ENCODE results near the gene UACA.

The UACA gene

DNA sequence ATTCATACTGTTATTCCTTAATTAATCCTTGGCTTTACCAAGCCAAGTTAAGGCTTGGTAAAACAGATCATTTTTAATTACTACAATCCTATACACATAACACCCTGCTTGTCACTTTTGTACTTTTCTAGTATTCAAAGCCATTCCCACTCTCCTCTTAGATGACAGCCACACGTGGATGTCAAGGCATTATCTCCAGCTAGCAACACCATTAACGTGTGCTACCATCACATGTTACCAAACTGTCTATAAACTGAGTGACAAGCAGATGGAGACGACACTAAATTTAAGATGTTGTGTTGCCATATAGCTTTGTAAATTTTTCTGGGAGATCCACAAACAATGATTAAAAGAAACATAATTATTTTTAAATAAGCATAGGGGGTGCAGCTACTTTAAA, 103.7 kb downstream of the UACA start:
- DNase-seq, result no peak

DNA sequence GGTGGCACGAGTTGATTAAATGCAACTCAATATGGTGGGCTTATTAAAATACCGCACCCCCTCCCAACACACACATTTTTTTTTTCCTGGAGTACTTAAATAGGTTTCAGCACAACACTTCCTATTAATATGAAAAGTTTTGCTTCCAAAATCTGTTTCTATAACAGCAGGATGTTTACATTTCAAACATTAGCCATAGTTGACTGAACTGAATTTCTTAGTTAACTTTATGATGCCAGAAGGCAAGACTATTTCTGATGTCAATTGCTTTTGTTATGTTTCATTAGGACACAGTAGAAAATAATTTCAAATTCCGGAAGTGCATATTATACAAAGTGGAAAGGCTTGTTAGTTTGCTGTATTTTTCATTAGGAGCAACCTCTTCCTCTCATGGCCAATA, 104.7 kb downstream of the UACA start:
- no peak for DNase-seq

DNA sequence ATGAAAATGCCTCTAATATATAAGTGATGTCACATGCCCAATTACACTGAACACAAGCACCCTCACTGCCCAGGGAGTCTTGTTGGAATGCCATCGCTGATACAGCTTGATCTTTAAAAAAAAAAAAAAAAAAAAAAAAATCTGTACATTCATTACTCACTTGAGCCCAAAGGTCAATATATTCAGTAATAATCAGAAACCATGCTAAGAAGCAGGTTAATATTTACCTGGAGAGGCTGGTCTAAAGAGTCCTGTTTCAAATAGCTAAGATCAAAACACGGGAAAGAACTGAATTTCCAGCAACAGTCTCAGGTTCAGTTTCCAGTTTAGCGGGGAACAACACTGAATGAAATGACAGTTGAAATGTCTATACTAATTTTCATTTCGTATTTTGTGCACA, 109.9 kb downstream of the UACA start:
- DNase-seq, result no peak

DNA sequence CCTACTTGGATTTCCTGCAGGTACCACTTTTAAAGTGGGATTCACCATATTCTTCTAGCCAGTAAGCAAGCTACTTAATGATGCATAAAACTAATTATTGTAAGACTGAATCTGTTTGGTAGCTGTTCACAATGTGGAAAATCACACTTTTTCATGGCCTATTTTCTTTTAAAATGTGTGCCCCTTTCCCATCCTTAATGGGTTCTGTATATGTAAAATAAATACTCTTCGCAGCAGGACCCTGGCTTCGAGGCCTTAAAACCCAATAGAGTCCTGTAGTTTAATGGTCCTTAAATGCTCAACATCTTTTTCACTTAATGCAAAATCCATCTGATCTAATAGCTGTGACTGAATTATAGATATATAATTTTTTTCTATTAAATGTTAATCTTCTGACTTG, 111.0 kb downstream of the UACA start:
- DNase-seq, result no peak

DNA sequence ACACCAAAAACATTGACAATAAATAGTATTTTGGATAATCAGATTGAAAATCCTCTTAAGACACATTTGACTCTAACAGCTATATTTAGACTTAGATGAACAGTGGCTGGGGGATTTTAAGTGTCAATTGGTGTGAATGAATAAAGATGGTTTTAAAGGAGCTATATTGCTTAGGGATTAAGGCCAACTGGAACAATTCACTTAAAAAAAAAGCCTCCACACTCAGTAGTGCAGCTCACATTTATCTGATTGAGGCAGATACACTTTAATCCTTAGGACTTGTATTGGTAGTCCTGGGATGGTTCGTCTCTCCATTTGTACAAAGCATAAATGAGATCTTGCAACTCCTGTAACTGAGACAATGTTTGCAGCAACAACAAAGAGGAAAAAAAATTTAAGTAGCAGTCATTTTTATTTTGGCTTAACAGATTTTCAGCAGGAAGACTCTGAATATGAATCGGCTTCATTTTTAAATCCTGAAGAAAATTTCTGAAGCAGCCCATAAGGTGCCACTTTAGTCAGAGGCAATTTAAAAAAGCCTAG, 112.0 kb downstream of the UACA start:
- no peak for DNase-seq

DNA sequence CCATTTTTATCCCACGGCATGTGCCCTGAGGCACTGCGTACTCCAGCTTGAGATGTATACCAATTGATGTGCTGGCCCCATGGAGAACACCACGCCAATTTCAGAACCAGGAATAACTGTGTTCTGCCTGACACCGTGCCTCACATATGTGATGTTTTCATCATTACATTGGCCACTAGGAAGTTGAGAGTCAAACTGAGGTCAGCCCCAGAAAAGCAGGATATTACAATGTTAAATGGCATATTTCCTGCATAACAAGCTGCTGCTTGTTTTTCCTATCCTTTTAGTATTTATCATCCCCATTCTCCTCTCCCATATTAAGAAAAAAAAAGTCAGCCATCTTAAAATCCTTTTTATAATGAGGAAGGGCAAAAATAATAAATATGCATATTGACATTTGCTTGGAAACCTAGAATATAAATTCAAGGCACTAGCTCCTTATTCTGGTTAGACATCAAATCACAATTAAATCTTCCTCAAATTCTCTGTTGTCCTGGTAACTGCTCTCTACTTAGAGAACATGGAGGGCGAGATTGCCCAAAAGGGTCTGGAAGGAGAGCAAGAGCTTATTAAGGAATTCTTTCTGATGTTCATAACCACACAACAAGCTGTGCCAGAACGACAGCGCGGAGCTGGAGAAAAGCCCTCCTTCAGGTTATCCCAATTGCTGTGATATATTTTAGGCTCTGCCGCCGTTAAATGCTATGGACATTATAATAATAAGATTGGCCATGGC, 112.6 kb downstream of the UACA start:
- DNase-seq, result no peak

DNA sequence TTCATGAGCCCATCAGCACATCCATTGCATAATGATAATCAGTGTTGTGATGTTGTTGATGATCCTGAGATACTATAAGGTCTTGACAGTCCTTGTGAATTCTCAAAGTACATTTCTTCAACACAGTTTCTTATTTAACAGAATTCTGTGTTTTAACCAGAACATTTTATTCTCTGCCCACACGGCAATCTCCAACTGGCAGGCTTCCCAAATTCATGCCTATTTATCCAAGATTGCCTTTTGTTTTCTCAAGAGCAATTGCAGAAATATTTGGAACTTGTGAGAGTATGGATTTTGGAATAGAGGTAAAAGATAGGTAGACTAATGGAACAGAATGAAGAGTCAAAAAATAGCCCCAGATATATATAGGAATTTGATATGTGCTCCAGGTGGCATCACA, 116.0 kb downstream of the UACA start:
- DNase-seq, result no peak

- DNase-seq, result no peak
Measured at GRCh38 chr15:70646169-70646568, 117.2 kb downstream of the UACA start.

- DNase-seq, result no peak
Measured at GRCh38 chr15:70643783-70644125, 119.6 kb downstream of the UACA start.

- no peak for DNase-seq
Measured at GRCh38 chr15:70643106-70643782, 120.1 kb downstream of the UACA start.

- no peak for DNase-seq
Measured at GRCh38 chr15:70636540-70637165, 126.7 kb downstream of the UACA start.

DNA sequence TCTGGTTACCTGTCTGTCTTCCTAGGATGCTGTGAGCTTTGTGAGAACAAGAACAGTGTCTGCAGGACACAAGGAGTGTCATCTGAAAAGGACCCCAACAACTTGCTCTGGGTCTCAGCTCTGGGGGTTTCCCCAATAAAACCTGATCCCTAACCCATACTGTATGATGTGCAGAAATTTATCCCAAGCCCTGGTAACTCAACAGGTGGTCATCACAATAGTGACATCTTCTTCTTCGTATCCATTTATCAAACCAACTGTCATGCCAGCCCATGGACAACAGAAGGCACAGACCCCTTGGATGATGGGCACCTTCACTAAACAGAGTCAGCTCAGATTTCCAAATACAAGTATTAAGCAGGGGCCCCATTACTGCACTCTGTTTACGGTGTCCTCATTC, 127.5 kb downstream of the UACA start:
- DNase-seq, result no peak

DNA sequence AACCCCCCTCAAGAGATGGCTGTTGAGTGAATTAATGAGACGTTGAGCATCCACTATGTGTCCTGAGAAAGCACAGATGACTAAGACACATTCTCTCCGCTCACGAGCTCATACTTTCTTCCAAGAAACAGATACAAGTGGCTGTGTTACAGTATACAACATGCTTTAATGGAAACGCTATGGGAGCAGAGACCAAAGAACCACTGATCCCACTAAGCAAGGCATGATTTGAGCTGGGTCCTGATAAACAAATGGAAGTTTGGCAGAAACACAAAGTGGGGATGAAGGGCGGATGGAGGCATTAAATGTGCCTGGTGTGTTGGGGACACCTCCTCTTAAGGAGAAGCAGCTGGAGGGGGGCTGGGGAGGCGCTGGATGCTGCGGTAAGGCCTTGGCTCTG, 129.4 kb downstream of the UACA start:
- DNase-seq, result no peak

GRCh38 chr15:70633103-70633831, 130.1 kb downstream of the UACA start:
- no peak for DNase-seq

GRCh38 chr15:70632491-70633102, 130.8 kb downstream of the UACA start:
- no peak for DNase-seq

DNA sequence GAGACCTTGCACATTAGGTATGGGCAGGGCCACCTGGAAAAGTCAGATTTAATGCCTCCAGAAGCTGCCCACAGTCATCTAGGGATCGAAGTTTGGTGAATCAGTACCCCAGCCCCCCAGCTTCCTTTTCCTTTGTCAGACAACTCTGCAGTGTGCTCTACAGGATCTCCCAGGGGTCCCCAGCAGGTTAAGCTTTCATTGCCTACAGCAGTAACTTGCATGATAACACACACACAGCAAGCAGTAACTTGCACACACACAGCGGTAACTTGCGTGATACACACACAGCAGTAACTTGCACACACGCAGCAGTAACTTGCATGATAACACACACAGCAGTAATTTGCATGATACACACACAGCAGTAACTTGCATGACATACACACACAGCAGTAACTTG, 131.3 kb downstream of the UACA start:
- DNase-seq, result no peak

- DNase-seq, result no peak
Measured at GRCh38 chr15:70629735-70630273, 133.6 kb downstream of the UACA start.

GRCh38 chr15:70628549-70628896, 134.8 kb downstream of the UACA start:
- DNase-seq, result no peak

GRCh38 chr15:70627734-70628548, 135.4 kb downstream of the UACA start:
- DNase-seq, result no peak

GRCh38 chr15:70627322-70627721, 136.0 kb downstream of the UACA start:
- DNase-seq, result no peak

GRCh38 chr15:70625438-70625837, 137.9 kb downstream of the UACA start:
- no peak for DNase-seq

- no peak for DNase-seq
Measured at GRCh38 chr15:70625011-70625410, 138.3 kb downstream of the UACA start.

Data from CD4-positive, alpha-beta T cell treated with Interleukin-12 subunit alpha and Interleukin-12 subunit beta, for 1 hour (primary cell).